ENCODE measurements around the gene SCAMP4.
A peak's percentile ranks its signal among the peaks of the same experiment; 100 is the strongest.
"Not testable (repeated sequence)": the region's sequence is repeated elsewhere in the genome, so short reads cannot be mapped to it uniquely, and the experiment has no call there.

Gene SCAMP4

GRCh38 chr19:1867349-1867724 is 37.9 kb upstream of the SCAMP4 start:
- DNase-seq: no peak

DNA sequence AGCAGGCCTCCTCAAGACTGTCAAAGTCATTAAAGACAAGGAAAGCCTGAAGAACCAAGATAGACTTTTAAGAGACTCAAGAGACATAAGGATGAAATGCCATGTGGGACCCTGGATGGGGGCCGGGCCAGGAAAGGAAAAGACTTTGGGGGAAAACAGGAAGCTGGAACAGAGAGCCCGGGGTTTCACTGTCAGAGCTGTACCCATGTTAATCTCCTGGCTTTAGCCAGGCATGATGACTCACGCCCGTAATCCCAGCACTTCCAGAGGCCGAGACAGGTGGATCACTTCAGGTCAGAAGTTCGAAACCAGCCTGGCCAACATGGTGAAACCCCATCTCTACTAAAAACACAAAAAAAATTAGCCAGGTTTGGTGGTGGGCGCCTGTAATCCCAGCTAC is 36.2 kb upstream of the SCAMP4 start:
- DNase-seq: no peak

DNA sequence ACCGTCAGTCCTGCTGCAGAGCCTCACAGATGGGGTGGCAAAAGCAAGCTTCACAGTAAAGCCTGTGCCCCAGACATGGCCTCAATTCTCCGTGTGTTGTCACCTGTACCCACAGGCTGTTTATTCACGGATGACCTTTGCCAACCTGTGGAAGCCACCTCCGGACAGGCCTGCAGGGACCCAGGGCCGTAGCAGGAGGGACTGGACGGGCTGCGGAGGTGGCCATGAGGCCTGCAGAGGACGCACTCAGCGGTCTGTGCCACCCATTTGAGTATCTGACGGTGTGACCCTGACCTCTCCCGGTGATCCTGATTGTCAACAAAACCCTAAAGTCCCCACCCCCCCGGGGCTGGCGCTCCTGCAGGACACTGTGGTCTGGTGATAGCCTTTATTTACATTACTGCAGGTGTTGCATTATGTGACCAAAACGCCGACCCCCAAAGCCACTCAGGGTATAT is 34.0 kb upstream of the SCAMP4 start:
- no peak for DNase-seq

- DNase-seq: no peak
These were observed 33.6 kb upstream of the SCAMP4 start for GRCh38 chr19:1871630-1872029.

- no peak for DNase-seq
These were observed 32.2 kb upstream of the SCAMP4 start for GRCh38 chr19:1872807-1873523.

- peak; percentile 75 for DNase-seq
These were observed 31.4 kb upstream of the SCAMP4 start for GRCh38 chr19:1873524-1874473.

DNA sequence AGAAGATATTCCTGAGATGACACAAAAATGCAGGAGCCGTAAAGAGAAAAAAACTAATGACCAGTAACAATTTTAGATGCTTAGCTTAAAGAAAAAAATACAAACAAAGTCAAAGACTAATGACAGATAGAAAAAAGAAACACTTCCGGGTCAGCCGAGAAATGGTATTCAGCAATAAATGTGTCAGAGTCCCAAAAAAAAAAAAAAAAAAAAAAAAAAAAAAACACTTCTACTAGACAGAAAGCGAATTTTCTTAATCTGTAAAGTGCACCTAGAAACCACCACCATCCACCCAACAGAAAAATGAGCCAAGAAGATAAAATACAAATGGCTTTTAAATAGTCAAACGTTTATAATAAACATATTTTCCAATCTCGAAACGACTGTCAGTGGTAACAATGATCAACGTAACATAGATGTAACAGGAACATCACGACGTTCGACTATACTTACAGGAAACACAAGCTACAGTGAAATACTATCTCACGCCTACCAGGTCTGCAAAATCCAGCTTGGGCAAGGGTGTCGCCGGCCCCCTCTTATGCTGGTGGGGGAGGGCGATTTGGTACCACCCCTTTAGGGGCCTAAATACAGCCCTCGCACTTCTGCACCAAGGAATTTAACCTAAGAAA is 30.5 kb upstream of the SCAMP4 start:
- DNase-seq: peak; percentile 2

GRCh38 chr19:1875265-1875645 is 29.9 kb upstream of the SCAMP4 start:
- not testable (repeated sequence) for DNase-seq

- DNase-seq: peak; percentile 87
These were observed 29.3 kb upstream of the SCAMP4 start for GRCh38 chr19:1875646-1876495.

DNA sequence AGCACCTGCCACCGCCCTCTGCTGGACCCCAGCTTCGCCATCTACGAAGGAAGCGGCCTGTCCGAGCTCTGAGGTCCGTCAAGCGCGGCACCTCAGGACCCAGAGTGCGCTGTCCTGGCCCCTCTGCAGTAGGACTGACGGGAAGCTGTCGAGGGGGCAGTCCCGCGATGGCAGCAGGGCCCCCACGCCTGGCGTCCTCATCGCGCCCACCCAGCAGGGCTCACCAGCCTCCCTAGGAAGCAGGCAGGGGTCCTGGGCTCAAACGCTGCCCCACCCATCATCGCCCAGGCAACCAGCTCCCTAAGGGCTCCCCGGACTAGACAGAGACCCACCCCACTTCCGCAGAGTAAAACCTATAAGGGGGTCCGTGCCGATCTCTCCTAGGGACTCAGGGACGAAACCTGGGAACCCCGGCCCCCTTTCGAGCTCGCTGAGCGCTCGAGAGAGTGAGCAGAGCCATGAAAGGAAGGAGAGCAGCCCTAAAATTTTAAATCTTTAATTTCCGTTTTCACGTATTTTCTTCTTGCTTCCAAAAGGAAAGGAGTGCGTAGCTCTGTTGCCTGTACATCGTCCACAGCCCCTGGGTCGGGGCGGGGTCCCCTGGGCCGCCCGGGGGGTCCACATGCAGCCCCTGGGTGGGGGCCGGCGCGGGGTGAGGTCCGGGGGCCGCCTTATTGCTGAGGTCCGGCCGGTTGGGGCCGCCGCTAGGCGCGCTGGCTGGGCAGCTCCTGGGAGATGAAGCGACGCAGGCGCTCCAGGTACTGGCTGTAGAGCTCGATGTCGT is 28.5 kb upstream of the SCAMP4 start:
- DNase-seq: peak; percentile 22

DNA sequence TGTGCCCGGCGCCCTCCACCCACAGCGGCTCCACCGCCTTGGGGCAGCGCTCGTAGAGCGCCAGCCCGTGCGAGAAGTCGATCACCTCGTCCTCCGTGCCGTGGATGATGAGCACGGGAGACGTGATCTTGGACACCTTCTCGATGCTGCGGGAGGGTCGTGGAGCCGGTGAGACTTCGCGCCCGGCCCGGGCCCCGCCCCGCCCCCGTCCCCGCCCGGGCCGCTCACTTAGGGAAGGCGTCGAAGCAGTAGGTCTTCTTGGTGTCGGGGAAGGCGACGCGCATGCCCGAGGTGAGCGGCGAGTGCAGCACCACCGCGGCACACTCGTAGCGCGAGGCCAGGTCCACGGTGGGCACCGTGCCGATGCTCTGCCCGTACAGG is 27.9 kb upstream of the SCAMP4 start:
- peak; percentile 21 for DNase-seq

GRCh38 chr19:1878583-1878982 is 26.6 kb upstream of the SCAMP4 start:
- DNase-seq: not testable (repeated sequence)

DNA sequence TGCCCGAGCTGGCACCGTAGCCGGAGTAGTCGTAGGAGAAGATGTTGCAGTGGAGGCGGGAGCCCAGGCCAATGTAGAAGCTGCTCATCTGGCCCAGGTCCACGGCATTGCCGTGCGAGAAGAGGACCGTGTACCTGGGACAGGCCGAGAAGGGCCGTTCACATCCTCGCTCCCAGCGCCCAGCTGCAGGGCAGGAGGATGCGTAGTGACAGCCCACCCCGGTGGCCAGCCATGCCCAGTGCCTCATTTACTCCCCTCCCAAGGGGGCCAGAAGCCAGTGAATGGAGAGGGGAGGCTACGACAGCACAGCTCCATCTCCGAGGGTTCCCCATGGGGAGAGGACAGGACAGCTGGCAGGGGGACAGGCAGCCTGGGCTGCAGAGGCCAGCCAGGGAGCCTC is 25.2 kb upstream of the SCAMP4 start:
- not testable (repeated sequence) for DNase-seq

DNA sequence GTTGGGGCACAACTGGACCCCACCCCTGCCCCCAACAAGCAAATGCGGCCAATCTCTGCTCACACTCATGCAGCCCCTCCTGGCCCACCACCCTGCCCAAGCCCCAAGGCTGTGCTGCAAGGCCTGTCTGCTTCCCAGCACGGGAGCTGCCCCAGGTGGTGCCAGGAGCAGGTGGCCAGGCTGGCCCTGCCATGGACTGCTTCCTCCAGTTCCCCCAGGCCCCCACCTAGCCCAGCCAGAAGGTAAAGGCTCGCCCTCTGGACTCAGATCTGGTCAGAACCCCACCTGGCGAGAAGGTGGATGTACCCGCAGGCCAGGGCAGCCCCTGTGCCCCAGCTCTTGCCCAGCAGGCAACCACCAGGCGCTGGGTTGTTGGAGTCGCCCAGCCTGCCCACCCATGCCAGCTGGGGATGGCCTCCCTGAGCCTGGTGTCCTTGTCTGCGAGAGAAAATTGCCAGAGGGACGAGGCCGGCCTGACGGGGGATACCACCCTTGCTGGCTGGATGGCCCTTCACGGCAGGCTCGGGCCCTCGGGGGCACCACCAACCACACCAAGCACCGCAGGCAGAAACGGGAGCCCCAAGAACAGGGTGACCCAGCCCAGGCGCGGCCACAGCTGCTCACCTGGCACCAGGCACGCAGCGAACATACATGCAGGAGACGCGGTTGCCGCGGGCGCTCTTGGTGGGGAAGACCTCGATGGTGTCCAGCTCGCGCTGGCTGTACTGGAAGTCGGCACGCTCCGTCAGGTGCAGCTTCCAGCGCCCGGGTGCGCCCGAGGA is 24.4 kb upstream of the SCAMP4 start:
- DNase-seq: no peak

GRCh38 chr19:1881393-1882088 is 23.7 kb upstream of the SCAMP4 start:
- DNase-seq: not testable (repeated sequence)

DNA sequence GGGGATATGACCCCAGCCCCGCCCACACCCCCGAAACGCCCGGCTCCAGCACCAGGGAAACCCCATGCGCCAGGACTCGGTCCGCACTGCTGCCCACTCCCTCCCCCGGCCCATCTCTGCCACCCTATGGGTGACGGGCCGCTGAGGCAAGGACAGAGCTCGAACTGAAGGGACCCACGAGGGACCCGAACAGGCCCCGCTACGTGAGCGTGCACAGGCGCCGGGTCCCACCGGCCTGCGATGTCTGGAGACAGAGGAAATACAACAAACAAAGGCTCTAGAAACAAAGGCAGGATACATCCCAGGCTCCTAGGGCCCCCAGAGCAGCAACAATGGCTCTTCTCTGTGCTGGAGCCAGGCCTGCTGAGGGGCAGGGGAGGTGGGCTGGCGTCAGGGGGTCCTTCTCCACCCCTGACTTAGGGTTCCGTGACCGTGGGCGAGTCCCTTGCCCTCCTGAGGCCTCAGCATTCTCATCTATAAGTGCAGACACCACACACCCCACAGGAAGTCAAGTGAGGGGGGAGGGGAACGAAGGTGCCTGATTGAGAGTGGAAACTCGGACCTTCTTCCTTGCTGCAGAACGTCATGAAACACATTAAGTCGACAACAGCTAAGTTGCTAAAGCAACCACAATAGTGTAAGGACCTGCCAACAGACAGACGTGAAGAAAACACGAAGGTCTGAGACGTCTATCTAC is 23.0 kb upstream of the SCAMP4 start:
- no peak for DNase-seq

GRCh38 chr19:1882786-1883692 is 22.2 kb upstream of the SCAMP4 start:
- no peak for DNase-seq

DNA sequence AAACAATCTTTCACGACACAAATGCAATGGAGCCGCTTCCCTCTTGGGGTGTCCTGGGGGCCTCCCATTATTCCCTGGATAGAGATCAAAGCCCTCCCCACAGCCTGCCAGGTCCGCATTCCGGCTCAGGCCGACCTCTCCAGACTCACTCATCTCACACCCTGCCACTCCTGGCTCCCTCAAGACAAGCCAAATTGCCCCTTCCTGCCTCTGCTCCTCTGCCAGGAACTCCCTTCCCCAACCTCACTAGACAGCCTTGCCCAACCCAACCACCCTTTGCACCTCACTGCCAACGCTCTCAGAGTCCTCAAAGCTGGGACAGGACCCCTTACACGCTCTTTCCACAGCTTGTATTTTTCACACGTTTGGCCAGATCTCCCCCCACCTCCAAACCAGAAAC is 21.4 kb upstream of the SCAMP4 start:
- DNase-seq: no peak

Data from NCI-H1105 treated with DMSO at 0.1 percent for 48 hours (cell line).